GM23338 (cell line): ENCODE results near the gene TSR3. TPM values are rescaled to one million over a fixed set of nuclear protein-coding genes. Genes with fewer than 3 reads are reported as not detected.

Experiments
- ATAC-seq: fragments of 200-7000 bp; cut with Tn5 transposase; 3 replicates; pipeline ENCODE4 v1.9.1; 2020
- DNase-seq: peaks from one replicate; pipeline ENCODE4 v3.0.0-alpha.2; 2015; ENCODE audit warnings: low spot score
- H2AFZ ChIP-seq: fragments of 200-600 bp; sonication (generic); 2 replicates; pipeline ENCODE4 v1.8.0; 2016; ENCODE audit warnings: antibody characterized with exemption, mild to moderate bottlenecking, moderate library complexity
- H3F3A ChIP-seq: fragments of 200-600 bp; sonication (generic); replicated peaks from 2 replicates; pipeline ENCODE4 v1.8.0; 2017; ENCODE audit warnings: antibody characterized with exemption, mixed run types, low read depth
- H3K27ac ChIP-seq: fragments of 200-600 bp; sonication (generic); 2 replicates; pipeline ENCODE4 v1.6.1; 2016; ENCODE audit warnings: low read depth
- H3K27me3 ChIP-seq: fragments of 200-600 bp; sonication (generic); 2 replicates; pipeline ENCODE4 v1.8.0; 2016; ENCODE audit warnings: mild to moderate bottlenecking, mixed run types, moderate library complexity; ENCODE audit not compliant: insufficient read depth
- H3K36me3 ChIP-seq: fragments of 200-600 bp; sonication (generic); 2 replicates; pipeline ENCODE4 v1.8.0; 2016; ENCODE audit warnings: mild to moderate bottlenecking; ENCODE audit not compliant: insufficient read depth
- H3K4me1 ChIP-seq: fragments of 200-600 bp; sonication (generic); 2 replicates; pipeline ENCODE4 v1.8.0; 2016; ENCODE audit warnings: mild to moderate bottlenecking, moderate library complexity; ENCODE audit not compliant: insufficient read depth
- H3K4me2 ChIP-seq: fragments of 200-600 bp; sonication (generic); 2 replicates; pipeline ENCODE4 v1.7.1; 2017; ENCODE audit warnings: mixed run types
- H3K4me3 ChIP-seq: fragments of 200-600 bp; sonication (generic); 2 replicates; pipeline ENCODE4 v1.6.1; 2016; ENCODE audit warnings: mixed run types
- H3K79me2 ChIP-seq: fragments of 200-600 bp; sonication (generic); replicated peaks from 2 replicates; pipeline ENCODE4 v1.8.0; 2017; ENCODE audit warnings: mild to moderate bottlenecking; ENCODE audit not compliant: insufficient read depth
- H3K9me2 ChIP-seq: fragments of 200-600 bp; sonication (generic); 2 replicates; pipeline ENCODE4 v1.8.0; 2017; ENCODE audit not compliant: insufficient read depth
- H4K20me1 ChIP-seq: fragments of 200-600 bp; sonication (generic); replicated peaks from 2 replicates; pipeline ENCODE4 v1.8.0; 2017; ENCODE audit warnings: mild to moderate bottlenecking; ENCODE audit not compliant: insufficient read depth
- H3K27ac Mint-ChIP-seq: 2 replicates; pipeline ENCODE4 v1.8.0; 2020; ENCODE audit warnings: inconsistent platforms, mild to moderate bottlenecking, moderate library complexity, mixed read lengths
- H3K27me3 Mint-ChIP-seq: 3 replicates; pipeline ENCODE4 v1.8.0; 2022; ENCODE audit warnings: low read depth, mild to moderate bottlenecking, moderate library complexity, mixed read lengths, inconsistent platforms; ENCODE audit not compliant: insufficient read depth, poor library complexity
- H3K36me3 Mint-ChIP-seq: 3 replicates; pipeline ENCODE4 v1.8.0; 2021; ENCODE audit warnings: low read depth, mild to moderate bottlenecking, inconsistent platforms, moderate library complexity, mixed read lengths
- H3K4me1 Mint-ChIP-seq: 3 replicates; pipeline ENCODE4 v1.8.0; 2020; ENCODE audit warnings: mild to moderate bottlenecking, inconsistent platforms, mixed read lengths
- H3K4me3 Mint-ChIP-seq: 3 replicates; pipeline ENCODE4 v1.8.0; 2021; ENCODE audit warnings: moderate library complexity, mild to moderate bottlenecking, inconsistent platforms, mixed read lengths
- H3K9me3 Mint-ChIP-seq: 3 replicates; pipeline ENCODE4 v1.8.0; 2020; ENCODE audit warnings: moderate library complexity, mild to moderate bottlenecking, inconsistent platforms, mixed read lengths
- CREB1 ChIP-seq: fragments of 250-450 bp; sonication (Bioruptor Pico); IDR thresholded peaks from 2 replicates; pipeline ENCODE4 v1.5.0; 2020; ENCODE audit warnings: low read depth, mild to moderate bottlenecking, moderate library complexity
- CTCF ChIP-seq, 2 experiments: fragments of 200-600 bp in 1 of 2; sonication (generic) in 1 of 2; conservative IDR thresholded peaks; 2 replicates each; pipeline versions ENCODE4 v1.5.1 to v1.6.1; 2016 to 2017; ENCODE audit warnings: antibody characterized with exemption in 2 of 2, low read depth in 2 of 2, mild to moderate bottlenecking in 2 of 2, moderate library complexity in 1 of 2
- ETS1 ChIP-seq: IDR thresholded peaks from 2 replicates; pipeline ENCODE4 v1.6.1; 2016; ENCODE audit warnings: antibody characterized with exemption
- EZH2 ChIP-seq: fragments of 200-600 bp; sonication (generic); IDR thresholded peaks from one replicate; pipeline ENCODE4 v1.8.0; 2017; ENCODE audit warnings: antibody characterized with exemption, mild to moderate bottlenecking, low read depth; ENCODE audit not compliant: unreplicated experiment
- EZH2phosphoT487 ChIP-seq: fragments of 200-600 bp; sonication (generic); IDR thresholded peaks from one replicate; pipeline ENCODE4 v1.8.1; 2018; ENCODE audit warnings: antibody characterized with exemption; ENCODE audit not compliant: unreplicated experiment
- JUNB ChIP-seq: IDR thresholded peaks from one replicate; pipeline ENCODE4 v1.6.1; 2016; ENCODE audit warnings: antibody characterized with exemption; ENCODE audit not compliant: unreplicated experiment
- NANOG ChIP-seq: IDR thresholded peaks from 2 replicates; pipeline ENCODE4 v1.6.1; 2016; ENCODE audit warnings: antibody characterized with exemption, borderline replicate concordance
- POLR2AphosphoS5 ChIP-seq: IDR thresholded peaks from 2 replicates; pipeline ENCODE4 v1.6.1; 2016; ENCODE audit warnings: antibody characterized with exemption, low read depth
- REST ChIP-seq: IDR thresholded peaks from one replicate; pipeline ENCODE4 v1.6.1; 2018; ENCODE audit warnings: antibody characterized with exemption; ENCODE audit not compliant: unreplicated experiment
- STAT1 ChIP-seq: IDR thresholded peaks from one replicate; pipeline ENCODE4 v1.6.1; 2016; ENCODE audit warnings: antibody characterized with exemption; ENCODE audit not compliant: unreplicated experiment
- ZNF114 ChIP-seq: fragments of 250-450 bp; sonication (Bioruptor Pico); IDR thresholded peaks from 2 replicates; pipeline ENCODE4 v1.5.0; 2020; ENCODE audit warnings: mild to moderate bottlenecking, moderate library complexity
- ZNF331 ChIP-seq: fragments of 250-450 bp; sonication (Bioruptor Pico); IDR thresholded peaks from 2 replicates; pipeline ENCODE4 v1.5.0; 2020; ENCODE audit warnings: low read depth, mild to moderate bottlenecking, moderate library complexity
- ZNF462 ChIP-seq: fragments of 250-450 bp; sonication (Bioruptor Pico); IDR thresholded peaks from 2 replicates; pipeline ENCODE4 v1.5.0; 2020; ENCODE audit warnings: mild to moderate bottlenecking, moderate library complexity
- long read RNA-seq: library from polyadenylated mRNA; unstranded; transcript quantifications from one replicate; pipeline ENCODE4 v2.0.0, GENCODE V29; 2020; ENCODE audit not compliant: unreplicated experiment
- polyA plus RNA-seq: library from polyadenylated mRNA; unstranded; fragments of >200 nt; fragmentation: Nextera tagmentation; extraction: Ambion mirVana; gene quantifications from 2 replicates; pipeline ENCODE4 v1.2.1, GENCODE V29; 2016
- total RNA-seq: library from RNA; depleted of rRNA; stranded (reverse); fragments of >200 nt; shearing (Covaris generic); gene quantifications from 2 replicates; pipeline ENCODE4 v1.2.3, GENCODE V29; 2014; rRNA removed

Gene TSR3
- 97.3 and 98.8 TPM in 2 replicates for total RNA-seq
- polyA plus RNA-seq, result 54.1 and 58.5 TPM in 2 replicates
- long read RNA-seq, transcript TSR3-201 (6 exons, 1,243 nt), result major isoform, 8 of 14 reads
- long read RNA-seq, partial matches to known transcripts, result 3 of 14 reads
- long read RNA-seq, other reads (novel, unspliced or antisense), result 3 of 14 reads

GRCh38 chr16:1351582-1352362, at the start of gene TSR3, which contains the start of gene GNPTG:
TSS of gene TSR3 (minus strand) at chr16:1351878. CDS start at chr16:1351804, 74 bp downstream.
TSS of gene GNPTG (plus strand) at chr16:1351931. CDS start at chr16:1351966, 35 bp downstream.
- H3K4me3 ChIP-seq, result peak within 1 kb of the TSS; percentile 93
- H2AFZ ChIP-seq, result peak within 1 kb of the TSS; percentile 69; the same call in 1 of the 2 replicates
- peaks cover 4% of the 10 kb centered on the region; the same call in 1 of the 2 replicates for H4K20me1 ChIP-seq
- Mint-ChIP-seq H3K9me3 (peaks cover 3% of the 10 kb centered on the region), H3K36me3 (peaks cover 4% of the 10 kb centered on the region; the same call in 2 of the 3 replicates), H3K27me3 (peaks cover 28% of the 10 kb centered on the region), H3K4me1 (peaks cover 6% of the 10 kb centered on the region), H3K4me3 (peak within 1 kb of the TSS; percentile 85), H3K27ac (no peak within 1 kb of the TSS)
- peaks cover 7% of the 10 kb centered on the region; the same call in 1 of the 2 replicates for H3K4me1 ChIP-seq
- TF ChIP-seq POLR2AphosphoS5, result peak; percentile 66; the same call in 1 of the 2 replicates
- TF ChIP-seq ZNF331 (CRISPR knock-in tag), result no peak
- no peak for TF ChIP-seq ZNF114 (CRISPR knock-in tag)
- peak; percentile 72; the same call in 1 of the 2 replicates for TF ChIP-seq ETS1
- no peak for TF ChIP-seq EZH2phosphoT487
- no peak for TF ChIP-seq EZH2
- TF ChIP-seq CREB1 (CRISPR knock-in tag), result peak; percentile 86
- TF ChIP-seq ZNF462 (CRISPR knock-in tag), result no peak
- TF ChIP-seq CTCF (conservative IDR thresholded peaks at IDR 0.05; ENCODE audit: low read depth in 2 of 2), result no peak
- TF ChIP-seq STAT1, result no peak
- TF ChIP-seq JUNB, result no peak
- no peak for TF ChIP-seq NANOG
- TF ChIP-seq REST, result no peak
- DNase-seq, result peak; percentile 84
- H3F3A ChIP-seq, result no peaks in the 10 kb centered on the region; the same call in 1 of the 2 replicates
- peak; percentile 83 for ATAC-seq
- no peaks in the 10 kb centered on the region for H3K27me3 ChIP-seq
- H3K9me2 ChIP-seq, result no peaks in the 10 kb centered on the region
- H3K4me2 ChIP-seq, result peak within 1 kb of the TSS; percentile 94
- no peak within 1 kb of the TSS for H3K27ac ChIP-seq
- H3K79me2 ChIP-seq, result peaks cover 39% of the 10 kb centered on the region
- H3K36me3 ChIP-seq, result no peaks in the 10 kb centered on the region; the same call in 1 of the 2 replicates
